IMR-90 (cell line): Measurements from ENCODE around the gene HECW1. TPM values are rescaled to one million over a fixed set of nuclear protein-coding genes. Genes with fewer than 3 reads are reported as not detected.

Experiments
- ATAC-seq: fragments of 200-7000 bp; cut with Tn5 transposase; 2 replicates; pipeline ENCODE4 v1.9.1; 2020; ENCODE audit warnings: low read depth, mild to moderate bottlenecking, moderate library complexity
- BruUV-seq: library from RNA; stranded (reverse); fragments of 400-500 nt; replicated peaks from 2 replicates; lab custom pipeline; 2021; lab: Mats Ljungman, UMichigan
- CTCF ChIA-PET: fragments of 300-600 bp; formaldehyde crosslinking; extraction: SDS; loops from one replicate; lab custom pipeline; 2021; ENCODE audit warnings: antibody characterized with exemption; lab: Yijun Ruan, JAX
- POLR2A ChIA-PET: fragments of 300-600 bp; sonication (Branson Sonifier 250); formaldehyde crosslinking; loops from one replicate; lab custom pipeline; 2022; ENCODE audit warnings: antibody characterized with exemption; ENCODE audit not compliant: unreplicated experiment; lab: Charles Lee
- DNase-seq: peaks from one replicate; pipeline ENCODE4 v3.0.0; 2013
- H2AFZ ChIP-seq: replicated peaks from 2 replicates; pipeline ENCODE3; 2013; ENCODE audit warnings: low read length, mild to moderate bottlenecking; ENCODE audit not compliant: poor library complexity
- H2AK5ac ChIP-seq: 2 replicates; pipeline ENCODE4 v1.6.1; 2013; ENCODE audit warnings: low read depth, low read length, inconsistent platforms
- H2AK9ac ChIP-seq: replicated peaks from 2 replicates; pipeline ENCODE3; 2013; ENCODE audit warnings: mild to moderate bottlenecking, low read depth, low read length, moderate library complexity; ENCODE audit not compliant: poor library complexity
- H2BK120ac ChIP-seq: 2 replicates; pipeline ENCODE4 v1.6.1; 2013; ENCODE audit warnings: low read depth, low read length, inconsistent platforms
- H2BK15ac ChIP-seq: 3 replicates; pipeline ENCODE4 v1.6.1; 2013; ENCODE audit warnings: low read depth, low read length, inconsistent platforms
- H2BK20ac ChIP-seq: 2 replicates; pipeline ENCODE4 v1.6.1; 2013; ENCODE audit warnings: low read depth, mild to moderate bottlenecking, inconsistent platforms, low read length, moderate library complexity
- H2BK5ac ChIP-seq: 2 replicates; pipeline ENCODE4 v1.6.1; 2013; ENCODE audit warnings: mild to moderate bottlenecking, low read depth, low read length, inconsistent platforms; ENCODE audit not compliant: poor library complexity, severe bottlenecking
- H3K14ac ChIP-seq: replicated peaks from 2 replicates; pipeline ENCODE4 v1.6.1; 2013; ENCODE audit warnings: low read depth, low read length, inconsistent platforms
- H3K18ac ChIP-seq: 2 replicates; pipeline ENCODE4 v1.6.1; 2013; ENCODE audit warnings: low read depth, low read length, control low read depth
- H3K23ac ChIP-seq: 2 replicates; pipeline ENCODE4 v1.6.1; 2013; ENCODE audit warnings: low read depth, low read length, inconsistent platforms
- H3K27ac ChIP-seq: 2 replicates; pipeline ENCODE4 v1.5.1; 2013; ENCODE audit warnings: mild to moderate bottlenecking, control low read depth, low read length; ENCODE audit not compliant: insufficient read depth
- H3K27me3 ChIP-seq: 2 replicates; pipeline ENCODE4 v1.6.1; 2013; ENCODE audit warnings: low read length; ENCODE audit not compliant: control insufficient read depth, insufficient read depth
- H3K36me3 ChIP-seq: 2 replicates; pipeline ENCODE4 v1.6.1; 2013; ENCODE audit warnings: low read length, mixed read lengths; ENCODE audit not compliant: control insufficient read depth, insufficient read depth
- H3K4ac ChIP-seq: 2 replicates; pipeline ENCODE4 v1.6.1; 2013; ENCODE audit warnings: low read depth, low read length, inconsistent platforms
- H3K4me1 ChIP-seq: 2 replicates; pipeline ENCODE4 v1.6.1; 2013; ENCODE audit warnings: low read length, mixed read lengths; ENCODE audit not compliant: control insufficient read depth, insufficient read depth
- H3K4me2 ChIP-seq: 2 replicates; pipeline ENCODE4 v1.6.1; 2013; ENCODE audit warnings: low read depth, mild to moderate bottlenecking, control low read depth, low read length, moderate library complexity
- H3K4me3 ChIP-seq: 2 replicates; pipeline ENCODE4 v1.5.1; 2013; ENCODE audit warnings: low read depth, mild to moderate bottlenecking, control low read depth, low read length, moderate library complexity; ENCODE audit not compliant: insufficient read depth
- H3K56ac ChIP-seq: 2 replicates; pipeline ENCODE4 v1.6.1; 2013; ENCODE audit warnings: low read length, inconsistent platforms; ENCODE audit not compliant: insufficient read depth; ENCODE audit errors: extremely low read depth
- H3K79me1 ChIP-seq, 2 experiments: 2 replicates each; pipeline ENCODE4 v1.6.1; 2013; ENCODE audit warnings: low read length in 2 of 2, inconsistent platforms in 1 of 2, low read depth in 1 of 2
- H3K9ac ChIP-seq: 2 replicates; pipeline ENCODE4 v1.6.1; 2013; ENCODE audit warnings: low read depth, low read length, control low read depth
- H3K9me1 ChIP-seq: 2 replicates; pipeline ENCODE4 v1.6.1; 2013; ENCODE audit warnings: low read length, inconsistent platforms; ENCODE audit not compliant: insufficient read depth
- H3K9me3 ChIP-seq: 2 replicates; pipeline ENCODE4 v1.6.1; 2013; ENCODE audit warnings: low read length; ENCODE audit not compliant: control insufficient read depth, insufficient read depth
- H4K20me1 ChIP-seq: 2 replicates; pipeline ENCODE4 v1.6.1; 2013; ENCODE audit warnings: low read length, inconsistent platforms; ENCODE audit not compliant: insufficient read depth
- H4K5ac ChIP-seq: 2 replicates; pipeline ENCODE4 v1.6.1; 2013; ENCODE audit warnings: mild to moderate bottlenecking, low read depth, low read length, control low read depth
- H4K8ac ChIP-seq, 2 experiments: 2 replicates each; pipeline ENCODE4 v1.6.1; 2013; ENCODE audit warnings: low read depth in 2 of 2, low read length in 2 of 2, control low read depth in 1 of 2, inconsistent platforms in 1 of 2
- H4K91ac ChIP-seq: 2 replicates; pipeline ENCODE4 v1.6.1; 2013; ENCODE audit warnings: low read depth, low read length, inconsistent platforms; ENCODE audit not compliant: insufficient read depth
- BHLHE40 ChIP-seq: fragments of 150-350 bp; IDR thresholded peaks from 2 replicates; pipeline ENCODE4 v1.6.1; 2016; ENCODE audit warnings: mild to moderate bottlenecking, low read depth, low read length
- CTCF ChIP-seq: conservative IDR thresholded peaks from 2 replicates; pipeline ENCODE4 v1.5.1; 2012; ENCODE audit warnings: mild to moderate bottlenecking, low read depth, low read length, improper control_type of control experiment
- MAFK ChIP-seq: IDR thresholded peaks from 2 replicates; pipeline ENCODE4 v1.6.1; 2012; ENCODE audit warnings: low read depth, low read length, improper control_type of control experiment
- WGBS, 2 experiments: methylation state at CpG; one replicate each; pipeline versions ENCODE4 v1.1.5 to v1.1.7; 2013; ENCODE audit warnings: missing lambda C conversion rate in 2 of 2; ENCODE audit not compliant: insufficient read length in 1 of 2; ENCODE audit errors: extremely low coverage in 2 of 2; 5-methylcytosine and 5-hydroxymethylcytosine counted together
- dilution Hi-C: fragments of 300-500 bp; cut with HindIII; formaldehyde crosslinking; loops from one replicate; pipeline ENCODE4 v1.14.3; 2018; ENCODE audit warnings: low sequenced_read_pairs; ENCODE audit not compliant: unreplicated experiment
- in situ Hi-C: fragments of 300-500 bp; cut with MboI; formaldehyde crosslinking; loops from 3 replicates; pipeline ENCODE4 v1.14.3; 2019; ENCODE audit warnings: low sequenced_read_pairs, inconsistent platforms, mixed read lengths
- intact Hi-C: fragments of 100-400 bp; cut with micrococcal nuclease; formaldehyde crosslinking; loops from 2 replicates; pipeline ENCODE4 v1.10.0; 2022
- polyA plus RNA-seq, 3 experiments: library from polyadenylated mRNA; depleted of rRNA; stranded (reverse); fragments of >200 nt; gene quantifications; 2 replicates each; pipeline ENCODE4 v1.2.3, GENCODE V29; 2012; ENCODE audit warnings: low replicate concordance in 1 of 3
- total RNA-seq: library from RNA; depleted of rRNA; stranded (reverse); fragments of >200 nt; gene quantifications from 2 replicates; pipeline ENCODE4 v1.2.3, GENCODE V29; 2012

HECW1 gene
- total and polyA plus RNA-seq, 2 of the 4 experiments (the other 2 are of a cell fraction) = 0.56 to 1.3 TPM

- Histone ChIP-seq H2AK5ac (no peak overlapping the region), H2BK5ac (no peak overlapping the region), H3K56ac (no peak overlapping the region), H2BK15ac (no peak overlapping the region), H2AFZ (no peak overlapping the region), H4K8ac (no peak overlapping the region), H4K91ac (no peak overlapping the region), H3K14ac (no peak overlapping the region), H2BK120ac (no peak overlapping the region), H3K9me3 (no peaks in the 10 kb centered on the region), H3K18ac (no peak overlapping the region), H3K23ac (no peak overlapping the region), H4K5ac (no peak overlapping the region), H4K20me1 (no peaks in the 10 kb centered on the region), H3K4ac (no peak overlapping the region), H3K27ac (no peak overlapping the region), H3K79me1 (no peaks in the 10 kb centered on the region), H2AK9ac (no peak overlapping the region), H3K27me3 (peaks cover 4% of the 10 kb centered on the region; the same call in 1 of the 2 replicates), H2BK20ac (no peak overlapping the region), H3K9me1 (no peaks in the 10 kb centered on the region), H3K4me1 (no peaks in the 10 kb centered on the region), H3K4me3 (no peak overlapping the region), H3K9ac (no peak overlapping the region), H3K4me2 (no peak overlapping the region), H3K36me3 (no peaks in the 10 kb centered on the region)
- BruUV-seq = no TSS peak
- intact Hi-C loops (loop anchor here (5.0 kb wide), 1 partner anchor 543 kb away; no protein-coding TSS in a partner anchor), dilution Hi-C loops (no loop called here), in situ Hi-C loops (no loop called here)
- DNase-seq (no peak), ATAC-seq (no peak)
- POLR2A ChIA-PET = no interaction called here
- WGBS, 2 experiments = no CpG with 5 or more reads among the region's 2 CpGs
- CTCF ChIA-PET = no interaction called here
- TF ChIP-seq CTCF = no peak
- TF ChIP-seq BHLHE40 = no peak
- TF ChIP-seq MAFK = peak; percentile 97
Observed at GRCh38 chr7:43179393-43179792, 66.9 kb downstream of the HECW1 start.
